Uterus (tissue), 2 donors: Measurements from ENCODE around the gene CATSPER1.

Experiments used
- CTCF ChIP-seq, 4 experiments: fragments of 200-600 bp in 2 of 4; fragments of 450-650 bp in 2 of 4; sonication (generic) in 2 of 4; IDR thresholded peaks; one replicate each; pipeline ENCODE4 v1.5.1; 2016 to 2019; ENCODE audit warnings: antibody characterized with exemption in 4 of 4, mild to moderate bottlenecking in 2 of 4, moderate library complexity in 1 of 4
- POLR2A ChIP-seq, 2 donors: fragments of 450-650 bp; IDR thresholded peaks; one replicate each; pipeline ENCODE4 v1.6.1; 2016; ENCODE audit warnings: antibody characterized with exemption in 2 of 2, mild to moderate bottlenecking in 1 of 2, moderate library complexity in 1 of 2

- TF ChIP-seq CTCF (IDR thresholded peaks at IDR 0.05) (no peak), POLR2A (IDR thresholded peaks at IDR 0.05) (no peak)
Measured at GRCh38 chr11:66042227-66042995, 16.1 kb upstream of the CATSPER1 start.
